NCI-H82 treated with DMSO at 0.1 percent for 48 hours (cell line): ENCODE data around the gene C4orf50.

Experiments
- DNase-seq: peaks from one replicate; lab custom pipeline; 2025; ENCODE audit not compliant: unreplicated experiment; lab: John Stamatoyannopoulos, UW

The C4orf50 gene

DNA sequence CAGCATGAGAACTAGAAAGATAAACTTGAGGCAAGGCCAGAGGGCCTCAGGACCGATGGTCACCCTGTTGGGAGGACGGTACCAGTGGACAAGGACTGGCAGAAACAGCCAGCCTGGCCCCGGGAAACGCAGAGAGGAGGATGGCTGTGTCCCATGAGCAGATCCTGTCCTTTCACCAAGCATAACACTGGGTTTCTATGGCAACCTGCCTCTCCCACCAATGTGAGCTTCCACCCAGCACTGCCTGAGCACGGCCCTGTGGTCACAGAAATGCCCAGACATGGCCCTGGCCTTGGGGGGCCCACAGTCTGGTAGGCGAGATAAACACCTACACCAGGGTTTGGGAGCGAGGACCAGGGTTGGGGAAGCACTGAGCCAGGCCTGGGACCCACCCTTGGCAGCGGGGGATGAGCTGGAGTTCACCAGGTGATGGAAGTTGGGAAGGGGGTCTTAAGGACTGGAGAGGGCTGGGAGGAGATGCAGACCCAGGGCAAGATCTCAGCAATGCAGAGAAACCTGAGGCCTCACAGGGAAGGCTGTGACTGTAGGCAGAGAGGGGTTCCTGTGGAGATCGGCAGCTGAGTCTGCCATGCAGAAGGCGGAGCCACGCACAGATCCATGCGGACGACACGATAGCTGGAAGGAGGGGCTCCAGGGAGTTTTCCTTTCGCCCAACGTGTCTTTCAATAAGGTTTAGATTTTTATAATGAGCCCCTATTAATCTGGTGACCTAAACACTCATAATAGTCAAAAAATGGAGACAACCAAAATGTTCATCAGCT, 92.6 kb downstream of the C4orf50 start:
- DNase-seq = no peak

- no peak for DNase-seq
These were observed 93.6 kb downstream of the C4orf50 start for GRCh38 chr4:5924461-5925125.

- DNase-seq = no peak
These were observed 94.9 kb downstream of the C4orf50 start for GRCh38 chr4:5923376-5923775.

GRCh38 chr4:5922556-5922955, 95.7 kb downstream of the C4orf50 start:
- no peak for DNase-seq

GRCh38 chr4:5921981-5922380, 96.2 kb downstream of the C4orf50 start:
- no peak for DNase-seq

DNA sequence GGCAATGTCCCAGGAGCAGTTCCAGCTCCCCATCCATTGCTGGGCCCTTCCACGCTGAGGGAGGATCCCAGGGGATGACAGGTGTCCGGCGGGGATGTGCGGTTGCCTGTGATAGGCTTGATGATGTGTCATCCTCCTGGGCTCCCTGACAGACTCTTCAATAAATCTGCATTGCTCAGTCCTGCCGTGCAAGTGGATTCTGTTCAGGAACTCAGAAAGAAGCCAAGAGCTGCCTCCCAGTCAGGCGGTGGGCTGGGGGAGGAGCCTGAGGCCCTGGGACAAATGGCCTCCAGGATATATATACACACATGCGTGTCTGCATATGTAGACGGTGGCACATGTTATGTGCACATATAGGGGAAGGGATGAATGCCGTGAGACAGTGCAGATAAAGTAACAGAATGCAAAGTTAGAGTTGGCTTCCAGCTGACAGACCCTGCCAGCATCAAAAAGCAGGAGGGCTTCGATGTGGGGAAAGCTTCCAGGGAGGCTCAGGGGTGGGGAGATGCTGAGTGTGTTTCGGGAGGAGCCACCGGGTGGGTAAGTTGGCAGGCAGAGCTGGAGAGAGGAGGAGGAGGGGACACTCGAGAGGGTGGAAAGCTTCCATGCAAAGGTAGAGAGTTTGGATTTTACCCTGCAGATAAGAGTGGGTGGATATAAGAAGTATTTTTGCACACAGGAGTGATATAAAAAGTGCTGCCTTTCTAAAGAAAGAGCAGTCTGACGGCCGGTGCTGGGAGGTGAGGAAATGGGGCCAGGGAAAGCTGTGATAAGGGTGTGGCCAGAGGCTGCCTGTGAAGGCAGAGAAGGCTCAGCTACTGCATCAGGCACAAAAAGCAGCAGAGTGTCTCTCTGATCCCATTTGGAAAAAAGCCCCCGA, 96.9 kb downstream of the C4orf50 start:
- DNase-seq = no peak

- no peak for DNase-seq
These were observed 98.7 kb downstream of the C4orf50 start for GRCh38 chr4:5919571-5919970.

GRCh38 chr4:5919044-5919443, 99.2 kb downstream of the C4orf50 start:
- no peak for DNase-seq

DNA sequence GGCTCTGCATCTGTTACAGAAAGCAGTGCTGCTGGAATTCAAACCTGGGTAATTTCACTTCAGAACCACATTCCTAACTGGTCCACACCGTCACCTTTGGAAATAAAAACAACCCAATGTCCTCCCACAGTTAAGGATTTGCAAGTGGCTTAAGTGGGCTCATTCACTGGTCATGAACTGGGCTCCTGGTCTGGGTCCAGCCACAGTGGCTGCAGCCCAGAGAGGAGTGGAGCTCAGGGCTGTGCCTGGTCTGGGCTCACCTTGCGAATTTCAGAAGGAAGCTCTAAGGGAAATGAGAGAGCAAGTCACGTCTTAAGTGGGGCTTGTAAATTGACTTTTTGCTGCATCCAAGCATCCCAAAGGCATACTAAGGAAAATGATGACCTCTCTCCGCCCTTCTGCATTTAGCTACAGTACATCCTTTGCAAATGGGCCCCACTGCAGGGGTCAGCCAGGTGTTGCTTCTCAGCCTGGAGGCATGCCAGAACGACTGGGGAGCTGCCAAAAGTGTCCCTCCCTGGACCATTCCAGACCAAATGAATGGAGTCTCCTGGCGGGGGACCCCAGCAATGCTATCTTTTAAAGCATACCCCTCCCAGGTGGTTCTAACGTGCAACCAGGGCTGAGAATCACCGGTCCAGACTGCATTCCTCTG, 99.8 kb downstream of the C4orf50 start:
- no peak for DNase-seq

DNA sequence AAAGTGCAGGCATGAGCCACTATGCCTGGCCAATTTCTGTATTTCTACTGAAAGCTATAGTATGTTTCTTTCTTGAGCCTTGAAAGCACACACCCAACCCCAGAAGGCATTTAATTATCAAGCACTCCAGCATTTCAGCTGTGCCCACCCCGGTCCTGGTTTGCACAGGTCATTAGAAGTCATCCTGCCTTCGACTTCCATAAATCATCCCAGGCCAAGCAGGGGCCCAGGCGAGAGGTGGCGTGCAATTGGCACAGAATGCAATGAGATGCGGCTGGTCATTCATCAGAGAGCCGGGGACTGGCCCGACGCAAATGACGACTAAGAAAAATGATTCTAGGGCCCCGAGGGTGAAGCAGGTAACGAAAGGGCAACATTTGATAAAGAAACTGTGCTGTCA, 100.6 kb downstream of the C4orf50 start:
- no peak for DNase-seq

DNA sequence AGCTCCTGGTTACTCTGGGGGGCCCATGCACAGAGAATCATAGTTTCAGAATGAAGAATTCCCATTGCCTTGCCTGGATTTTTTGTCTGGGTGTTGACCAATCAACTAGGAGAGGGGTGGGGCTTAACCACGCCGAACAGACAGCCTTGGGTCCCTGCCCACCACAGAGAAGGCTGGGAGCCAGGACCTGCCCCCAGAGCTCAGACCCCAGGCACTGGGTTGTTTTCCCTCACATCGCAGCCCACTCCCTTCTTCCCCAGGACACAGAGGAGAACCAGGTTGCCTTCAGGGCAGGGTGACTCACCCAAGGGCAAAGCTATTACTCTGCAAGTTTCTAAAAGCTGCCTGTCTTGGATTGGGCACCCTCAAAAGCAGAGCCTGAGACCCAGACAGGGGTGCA, 102.0 kb downstream of the C4orf50 start:
- DNase-seq = no peak

- DNase-seq = no peak
These were observed 104.8 kb downstream of the C4orf50 start for GRCh38 chr4:5913454-5913853.

- no peak for DNase-seq
These were observed 105.6 kb downstream of the C4orf50 start for GRCh38 chr4:5912614-5913019.

DNA sequence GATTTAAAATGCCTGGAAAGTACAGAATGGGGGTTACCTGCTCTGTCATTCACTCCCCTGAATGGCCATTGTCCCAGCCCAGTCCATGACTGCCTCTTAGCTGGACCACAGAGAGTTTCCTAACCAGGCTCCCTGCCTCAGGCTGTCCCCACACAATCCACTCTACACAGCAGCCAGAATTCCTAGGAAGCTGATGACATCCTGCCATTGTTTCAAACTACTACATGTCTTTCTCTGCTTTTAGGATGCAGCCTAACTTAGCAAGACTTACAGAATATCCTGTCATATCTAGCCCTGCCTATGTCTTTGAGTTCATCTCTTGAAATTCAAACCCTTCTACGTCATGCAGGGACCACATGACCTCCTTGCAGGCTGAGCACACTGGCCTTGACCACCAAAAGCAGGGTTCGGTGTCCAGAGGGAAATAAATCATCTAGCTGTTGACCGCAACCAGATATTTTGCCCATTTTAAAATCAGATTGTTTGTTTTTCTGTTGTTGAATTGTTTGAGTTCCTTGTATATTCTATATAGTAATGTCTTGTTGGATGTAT, 109.3 kb downstream of the C4orf50 start:
- no peak for DNase-seq

DNA sequence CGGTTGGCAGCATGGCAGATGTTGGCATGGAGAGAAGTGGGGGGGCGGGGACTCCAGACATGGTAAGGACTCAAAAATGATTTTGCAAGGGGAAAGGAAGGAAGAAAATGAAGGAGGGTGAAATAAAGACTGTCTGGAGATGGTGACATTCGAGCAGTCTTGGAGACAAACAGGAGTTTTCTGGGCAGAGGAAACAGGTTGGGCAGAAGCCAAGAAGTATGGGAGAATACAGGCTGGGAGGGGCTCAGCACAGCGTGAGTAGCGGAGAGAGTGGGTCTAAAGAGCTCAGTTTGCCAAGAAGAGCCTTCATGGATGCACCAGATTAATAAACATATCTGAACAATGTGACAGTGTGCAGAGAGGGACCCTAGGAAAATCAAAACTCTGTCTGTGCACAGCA, 112.0 kb downstream of the C4orf50 start:
- DNase-seq = no peak

GRCh38 chr4:5905714-5906113, 112.5 kb downstream of the C4orf50 start:
- no peak for DNase-seq

- DNase-seq = no peak
These were observed 117.4 kb downstream of the C4orf50 start for GRCh38 chr4:5900844-5901243.

GRCh38 chr4:5899881-5900280, 118.3 kb downstream of the C4orf50 start:
- DNase-seq = no peak

- no peak for DNase-seq
These were observed 118.8 kb downstream of the C4orf50 start for GRCh38 chr4:5899396-5899795.

- DNase-seq = no peak
These were observed 120.6 kb downstream of the C4orf50 start for GRCh38 chr4:5897674-5898073.

DNA sequence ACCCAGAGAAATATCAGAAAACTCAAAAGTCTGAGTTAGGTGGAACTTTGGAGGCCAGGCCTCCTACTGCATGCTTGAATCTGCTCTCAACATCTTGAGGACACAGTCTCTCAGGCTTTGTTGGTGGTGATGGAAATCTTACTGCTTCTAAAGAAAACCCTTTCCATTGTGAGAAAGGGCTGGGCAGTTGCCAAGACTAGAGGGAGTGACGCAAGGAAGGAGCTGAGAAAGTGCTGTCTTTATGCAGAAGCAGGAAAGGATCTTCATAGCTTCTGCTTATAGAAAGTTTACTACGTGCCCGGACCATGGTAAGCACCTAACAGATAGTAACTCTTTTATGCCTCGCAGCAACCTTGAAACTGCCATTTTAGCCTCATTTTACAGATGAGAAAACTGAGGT, 122.9 kb downstream of the C4orf50 start:
- DNase-seq = no peak
